Sigmoid colon (tissue), 4 donors: ENCODE results near the gene HAND2.

Experiments
- CTCF ChIP-seq, 4 experiments: fragments of 450-650 bp in 3 of 4; fragments of 200-600 bp in 1 of 4; IDR thresholded peaks; one replicate each; pipeline ENCODE4 v1.5.1; 2016 to 2019; ENCODE audit warnings: antibody characterized with exemption in 4 of 4, mild to moderate bottlenecking in 3 of 4, moderate library complexity in 2 of 4
- POLR2A ChIP-seq, 2 donors: fragments of 450-650 bp; IDR thresholded peaks; one replicate each; pipeline ENCODE4 v1.6.1; 2016; ENCODE audit warnings: antibody characterized with exemption in 2 of 2, mild to moderate bottlenecking in 2 of 2, moderate library complexity in 2 of 2
- POLR2AphosphoS5 ChIP-seq, 4 donors: sonication (generic); formaldehyde crosslinking; IDR thresholded peaks; one replicate each; pipeline ENCODE4 v1.6.1; 2017; ENCODE audit warnings: antibody characterized with exemption in 4 of 4

DNA sequence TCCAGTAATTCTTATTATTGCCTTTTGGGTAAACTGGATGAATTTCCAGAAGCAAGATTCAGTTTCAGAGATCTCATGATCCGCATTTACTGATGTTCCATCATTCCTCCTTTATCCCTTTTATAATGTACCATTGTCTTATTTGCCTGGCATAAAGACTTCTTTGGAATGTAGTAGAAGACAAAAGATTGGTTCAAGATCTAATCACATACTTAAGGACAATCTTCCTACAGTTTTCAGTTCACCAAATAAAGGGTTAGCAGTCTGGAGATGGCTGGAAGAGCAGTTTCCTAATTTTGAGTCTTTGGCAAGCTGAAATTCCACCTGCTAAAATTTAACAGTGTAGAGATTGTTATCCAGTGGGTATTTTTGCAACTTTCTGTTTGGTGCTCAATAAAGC, 30.9 kb upstream of the HAND2 start:
- no peak for TF ChIP-seq CTCF (IDR thresholded peaks at IDR 0.05)
- TF ChIP-seq POLR2A (IDR thresholded peaks at IDR 0.05) = no peak
- TF ChIP-seq POLR2AphosphoS5 (IDR thresholded peaks at IDR 0.05) = no peak
